Glutamatergic neuron (in vitro differentiated cells): ENCODE measurements around the gene ATF6. TPM values are rescaled to one million over a fixed set of nuclear protein-coding genes. Genes with fewer than 3 reads are reported as not detected.

ENCODE experiments used
- DNase-seq: peaks from one replicate; pipeline ENCODE4 v3.0.0; 2022
- H3K27ac Mint-ChIP-seq: one replicate; pipeline ENCODE4 v1.8.0; 2020; ENCODE audit warnings: mild to moderate bottlenecking, mixed read lengths, inconsistent platforms; ENCODE audit not compliant: unreplicated experiment
- H3K27me3 Mint-ChIP-seq: one replicate; pipeline ENCODE4 v1.8.0; 2020; ENCODE audit warnings: mild to moderate bottlenecking, moderate library complexity, mixed read lengths, inconsistent platforms; ENCODE audit not compliant: unreplicated experiment
- H3K36me3 Mint-ChIP-seq: one replicate; pipeline ENCODE4 v1.8.0; 2020; ENCODE audit warnings: mild to moderate bottlenecking, mixed read lengths, inconsistent platforms; ENCODE audit not compliant: unreplicated experiment
- H3K4me1 Mint-ChIP-seq: one replicate; pipeline ENCODE4 v1.8.0; 2020; ENCODE audit warnings: mild to moderate bottlenecking, low read depth, mixed read lengths, inconsistent platforms; ENCODE audit not compliant: unreplicated experiment
- H3K4me3 Mint-ChIP-seq: one replicate; pipeline ENCODE4 v1.8.0; 2020; ENCODE audit warnings: mild to moderate bottlenecking, mixed read lengths, inconsistent platforms; ENCODE audit not compliant: unreplicated experiment
- H3K9me3 Mint-ChIP-seq: one replicate; pipeline ENCODE4 v1.8.0; 2020; ENCODE audit warnings: mild to moderate bottlenecking, moderate library complexity, mixed read lengths, inconsistent platforms; ENCODE audit not compliant: unreplicated experiment
- total RNA-seq: library from RNA; stranded (reverse); fragmentation: NEBNext Ultra II Directional; extraction: Animal tissue kit (Norgen Biotek cat#: 25700); gene quantifications from one replicate; pipeline ENCODE4 v1.2.1, GENCODE V29; 2021; ENCODE audit not compliant: unreplicated experiment
- TF ChIP-seq, protein P1 (sequence below): fragments of 200-600 bp; sonication (generic); IDR thresholded peaks from one replicate; pipeline ENCODE4 v1.5.0; 2021; ENCODE audit not compliant: partially characterized antibody, unreplicated experiment

The ATF6 gene
- total RNA-seq, 1 donor from 2014 or later = 29.3 TPM

DNA sequence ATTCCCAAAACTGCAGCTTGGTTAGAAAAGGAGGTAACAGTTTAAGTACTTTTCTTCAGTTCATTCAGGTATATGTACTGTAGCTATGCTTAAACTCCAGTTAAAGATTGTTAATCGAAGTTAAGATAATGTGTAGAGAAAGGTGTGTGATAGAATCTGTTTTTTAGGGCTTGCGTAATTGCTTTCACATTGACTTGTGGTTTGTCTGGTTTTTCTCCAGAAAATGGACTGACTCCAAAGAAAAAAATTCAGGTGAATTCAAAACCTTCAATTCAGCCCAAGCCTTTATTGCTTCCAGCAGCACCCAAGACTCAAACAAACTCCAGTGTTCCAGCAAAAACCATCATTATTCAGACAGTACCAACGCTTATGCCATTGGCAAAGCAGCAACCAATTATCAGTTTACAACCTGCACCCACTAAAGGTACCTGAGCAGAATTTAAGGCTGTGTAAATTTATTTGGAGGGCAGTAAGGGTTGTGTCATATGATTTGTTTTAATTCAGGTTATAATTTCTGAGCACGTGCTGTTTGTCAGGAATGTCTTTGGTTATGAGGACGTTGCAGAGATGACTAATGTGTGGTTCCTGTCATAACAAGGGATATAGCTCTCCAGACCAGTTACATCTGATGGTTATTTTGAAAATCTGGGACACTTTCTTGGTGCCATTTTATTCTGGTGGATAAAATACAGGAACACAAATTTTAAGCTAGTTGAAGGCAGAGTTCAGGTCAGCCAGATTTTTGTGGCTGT is 26.0 kb downstream of the ATF6 start:
- no peak overlapping the region for H3K27ac Mint-ChIP-seq

DNA sequence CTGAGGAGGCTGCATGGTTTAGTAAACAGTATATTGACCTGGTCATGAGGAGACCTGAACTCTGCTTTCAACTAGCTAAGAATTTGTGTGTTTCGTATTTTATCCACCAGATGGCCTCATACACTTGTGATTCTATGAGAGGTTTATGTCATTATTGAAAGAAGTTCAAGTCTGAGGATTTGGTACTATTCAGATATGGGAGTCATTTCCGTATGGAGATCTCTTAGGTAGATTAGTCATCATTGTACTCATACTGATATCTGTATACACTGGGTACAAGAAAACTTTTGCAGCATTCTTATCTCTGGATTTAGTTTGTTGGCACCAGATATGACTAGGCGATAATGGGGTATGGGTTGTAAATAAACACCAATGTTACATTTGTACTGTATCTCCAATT is 26.6 kb downstream of the ATF6 start:
- H3K4me1 Mint-ChIP-seq = peaks cover 1% of the 10 kb centered on the region
- H3K36me3 Mint-ChIP-seq = no peaks in the 10 kb centered on the region

More for the DNA sequence above, 26.0 kb downstream of the ATF6 start:
- TF ChIP-seq, protein P1, sequence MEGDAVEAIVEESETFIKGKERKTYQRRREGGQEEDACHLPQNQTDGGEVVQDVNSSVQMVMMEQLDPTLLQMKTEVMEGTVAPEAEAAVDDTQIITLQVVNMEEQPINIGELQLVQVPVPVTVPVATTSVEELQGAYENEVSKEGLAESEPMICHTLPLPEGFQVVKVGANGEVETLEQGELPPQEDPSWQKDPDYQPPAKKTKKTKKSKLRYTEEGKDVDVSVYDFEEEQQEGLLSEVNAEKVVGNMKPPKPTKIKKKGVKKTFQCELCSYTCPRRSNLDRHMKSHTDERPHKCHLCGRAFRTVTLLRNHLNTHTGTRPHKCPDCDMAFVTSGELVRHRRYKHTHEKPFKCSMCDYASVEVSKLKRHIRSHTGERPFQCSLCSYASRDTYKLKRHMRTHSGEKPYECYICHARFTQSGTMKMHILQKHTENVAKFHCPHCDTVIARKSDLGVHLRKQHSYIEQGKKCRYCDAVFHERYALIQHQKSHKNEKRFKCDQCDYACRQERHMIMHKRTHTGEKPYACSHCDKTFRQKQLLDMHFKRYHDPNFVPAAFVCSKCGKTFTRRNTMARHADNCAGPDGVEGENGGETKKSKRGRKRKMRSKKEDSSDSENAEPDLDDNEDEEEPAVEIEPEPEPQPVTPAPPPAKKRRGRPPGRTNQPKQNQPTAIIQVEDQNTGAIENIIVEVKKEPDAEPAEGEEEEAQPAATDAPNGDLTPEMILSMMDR = no peak
- Mint-ChIP-seq H3K4me1 (peaks cover 1% of the 10 kb centered on the region), H3K4me3 (no peak overlapping the region), H3K36me3 (no peaks in the 10 kb centered on the region), H3K9me3 (no peaks in the 10 kb centered on the region), H3K27me3 (no peaks in the 10 kb centered on the region)
- DNase-seq = no peak

DNA sequence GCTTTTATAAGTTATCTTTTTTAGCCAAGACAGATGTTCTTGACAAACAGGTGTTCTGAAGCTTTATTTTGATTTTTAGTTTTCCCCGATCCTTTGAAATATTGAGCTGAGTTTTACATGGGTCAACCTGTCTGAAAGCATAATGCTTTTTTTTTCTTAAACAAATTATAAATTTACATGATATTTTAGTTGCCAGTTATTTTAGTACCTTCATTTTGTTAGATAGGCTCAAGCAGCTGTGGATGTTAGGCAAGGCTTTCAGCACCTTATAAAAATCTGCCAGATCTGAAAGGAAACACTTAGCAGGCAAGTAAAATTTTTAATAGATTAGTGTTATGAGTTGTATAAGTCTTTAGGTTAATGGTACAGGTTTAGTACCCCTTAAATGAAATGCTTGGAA is 33.7 kb downstream of the ATF6 start:
- Mint-ChIP-seq H3K27ac (no peak overlapping the region), H3K9me3 (no peaks in the 10 kb centered on the region), H3K27me3 (peaks cover 3% of the 10 kb centered on the region), H3K36me3 (no peaks in the 10 kb centered on the region), H3K4me1 (peaks cover 15% of the 10 kb centered on the region), H3K4me3 (no peak overlapping the region)
- TF ChIP-seq, protein P1 = no peak
- DNase-seq = no peak

More for the DNA sequence above, 26.6 kb downstream of the ATF6 start:
- H3K4me3 Mint-ChIP-seq = no peak overlapping the region
- no peaks in the 10 kb centered on the region for H3K9me3 Mint-ChIP-seq
- H3K27me3 Mint-ChIP-seq = no peaks in the 10 kb centered on the region
- no peak overlapping the region for H3K27ac Mint-ChIP-seq
- DNase-seq = no peak
- TF ChIP-seq, protein P1 = peak; percentile 75

DNA sequence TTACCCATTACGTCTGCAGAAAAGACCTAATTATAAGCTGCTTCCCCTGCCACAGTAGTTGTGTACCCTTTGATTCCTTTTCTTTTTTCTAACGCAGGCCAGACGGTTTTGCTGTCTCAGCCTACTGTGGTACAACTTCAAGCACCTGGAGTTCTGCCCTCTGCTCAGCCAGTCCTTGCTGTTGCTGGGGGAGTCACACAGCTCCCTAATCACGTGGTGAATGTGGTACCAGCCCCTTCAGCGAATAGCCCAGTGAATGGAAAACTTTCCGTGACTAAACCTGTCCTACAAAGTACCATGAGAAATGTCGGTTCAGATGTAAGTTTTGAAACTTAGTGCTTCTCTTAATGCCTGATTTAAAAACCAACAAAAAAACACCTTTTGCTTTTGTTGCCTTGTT is 35.8 kb downstream of the ATF6 start:
- Mint-ChIP-seq H3K9me3 (no peaks in the 10 kb centered on the region), H3K27ac (no peak overlapping the region), H3K4me1 (peaks cover 17% of the 10 kb centered on the region), H3K36me3 (no peaks in the 10 kb centered on the region), H3K4me3 (no peak overlapping the region), H3K27me3 (peaks cover 3% of the 10 kb centered on the region)
- TF ChIP-seq, protein P1 = no peak
- DNase-seq = no peak

DNA sequence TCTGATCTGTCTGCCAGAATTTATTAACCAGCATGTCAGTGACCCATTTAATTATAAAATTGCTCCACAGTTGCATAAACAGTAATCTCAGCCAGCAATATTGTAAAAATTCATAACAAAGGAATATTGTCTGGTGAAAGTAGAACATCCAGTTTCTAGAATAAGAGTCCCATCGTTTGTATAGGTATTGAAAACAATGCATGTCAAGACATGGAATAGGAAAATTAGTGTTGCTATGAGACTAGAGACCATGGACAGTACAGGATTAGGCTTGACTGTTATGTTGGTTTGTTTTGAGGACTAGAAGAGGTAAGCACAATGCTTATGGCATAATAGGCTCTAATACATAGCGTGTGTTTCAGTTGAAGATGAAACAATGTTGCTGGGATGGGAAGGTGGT is 37.1 kb downstream of the ATF6 start:
- no peaks in the 10 kb centered on the region for H3K36me3 Mint-ChIP-seq
- H3K27ac Mint-ChIP-seq = no peak overlapping the region
- no peak for DNase-seq
- TF ChIP-seq, protein P1 = no peak
- H3K9me3 Mint-ChIP-seq = no peaks in the 10 kb centered on the region
- H3K4me3 Mint-ChIP-seq = no peak overlapping the region
- H3K4me1 Mint-ChIP-seq = peaks cover 17% of the 10 kb centered on the region
- peaks cover 3% of the 10 kb centered on the region for H3K27me3 Mint-ChIP-seq
